ENCODE results near the gene GGT6.

Gene GGT6

GRCh38 chr17:4550534-4551039, 9.8 kb downstream of the GGT6 start:
- no peaks in the 10 kb centered on the region for H3K27me3 Mint-ChIP-seq (ENCODE audit: low read depth)
- no peak for TF ChIP-seq CTCF (IDR thresholded peaks at IDR 0.05; ENCODE audit: unreplicated experiment in 3 of 3)

GRCh38 chr17:4549781-4550533, 10.4 kb downstream of the GGT6 start:
- H3K27me3 Mint-ChIP-seq (ENCODE audit: low read depth), result no peaks in the 10 kb centered on the region
- H3K36me3 Mint-ChIP-seq (ENCODE audit: low read depth), result peaks cover 19% of the 10 kb centered on the region
- H3K9me3 Mint-ChIP-seq, result no peaks in the 10 kb centered on the region
- peaks cover 8% of the 10 kb centered on the region for H3K4me1 Mint-ChIP-seq
- no peak for TF ChIP-seq CTCF (IDR thresholded peaks at IDR 0.05; ENCODE audit: unreplicated experiment in 3 of 3)
- no peak overlapping the region for H3K4me3 Mint-ChIP-seq
- H3K27ac Mint-ChIP-seq, result no peak overlapping the region

More at GRCh38 chr17:4550534-4551039, 9.8 kb downstream of the GGT6 start:
- H3K4me3 Mint-ChIP-seq, result no peak overlapping the region
- H3K4me1 Mint-ChIP-seq, result peaks cover 13% of the 10 kb centered on the region
- no peak overlapping the region for H3K27ac Mint-ChIP-seq
- H3K9me3 Mint-ChIP-seq, result no peaks in the 10 kb centered on the region
- H3K36me3 Mint-ChIP-seq (ENCODE audit: low read depth), result peaks cover 19% of the 10 kb centered on the region

- Mint-ChIP-seq H3K36me3 (ENCODE audit: low read depth) (peaks cover 19% of the 10 kb centered on the region), H3K27me3 (ENCODE audit: low read depth) (no peaks in the 10 kb centered on the region), H3K4me3 (no peak overlapping the region), H3K27ac (no peak overlapping the region), H3K9me3 (no peaks in the 10 kb centered on the region), H3K4me1 (peaks cover under 1% of the 10 kb centered on the region)
- no peak for TF ChIP-seq CTCF (IDR thresholded peaks at IDR 0.05; ENCODE audit: unreplicated experiment in 3 of 3)
Observed at GRCh38 chr17:4548721-4549531, 11.5 kb downstream of the GGT6 start.

GRCh38 chr17:4548061-4548461, 12.3 kb downstream of the GGT6 start:
- Mint-ChIP-seq H3K27ac (no peak overlapping the region), H3K4me3 (no peak overlapping the region), H3K27me3 (ENCODE audit: low read depth) (no peaks in the 10 kb centered on the region), H3K36me3 (ENCODE audit: low read depth) (peaks cover 19% of the 10 kb centered on the region), H3K4me1 (no peaks in the 10 kb centered on the region), H3K9me3 (no peaks in the 10 kb centered on the region)
- TF ChIP-seq CTCF (IDR thresholded peaks at IDR 0.05; ENCODE audit: unreplicated experiment in 3 of 3), result no peak

- H3K4me3 Mint-ChIP-seq, result no peak overlapping the region
- H3K36me3 Mint-ChIP-seq (ENCODE audit: low read depth), result peaks cover 19% of the 10 kb centered on the region
- H3K27ac Mint-ChIP-seq, result no peak overlapping the region
- no peaks in the 10 kb centered on the region for H3K27me3 Mint-ChIP-seq (ENCODE audit: low read depth)
- TF ChIP-seq CTCF (IDR thresholded peaks at IDR 0.05; ENCODE audit: unreplicated experiment in 3 of 3), result no peak
- no peaks in the 10 kb centered on the region for H3K9me3 Mint-ChIP-seq
- H3K4me1 Mint-ChIP-seq, result no peaks in the 10 kb centered on the region
Observed at GRCh38 chr17:4547118-4547906, 13.1 kb downstream of the GGT6 start.
